GM12872 (cell line): ENCODE results near the gene ADAMTSL1.

Source experiments
- TF ChIP-seq, protein P1 (sequence below): IDR thresholded peaks from 3 replicates; pipeline ENCODE4 v1.5.1; 2011; ENCODE audit warnings: low read depth, mild to moderate bottlenecking, low read length, moderate library complexity; ENCODE audit not compliant: insufficient read depth

ADAMTSL1 gene

DNA sequence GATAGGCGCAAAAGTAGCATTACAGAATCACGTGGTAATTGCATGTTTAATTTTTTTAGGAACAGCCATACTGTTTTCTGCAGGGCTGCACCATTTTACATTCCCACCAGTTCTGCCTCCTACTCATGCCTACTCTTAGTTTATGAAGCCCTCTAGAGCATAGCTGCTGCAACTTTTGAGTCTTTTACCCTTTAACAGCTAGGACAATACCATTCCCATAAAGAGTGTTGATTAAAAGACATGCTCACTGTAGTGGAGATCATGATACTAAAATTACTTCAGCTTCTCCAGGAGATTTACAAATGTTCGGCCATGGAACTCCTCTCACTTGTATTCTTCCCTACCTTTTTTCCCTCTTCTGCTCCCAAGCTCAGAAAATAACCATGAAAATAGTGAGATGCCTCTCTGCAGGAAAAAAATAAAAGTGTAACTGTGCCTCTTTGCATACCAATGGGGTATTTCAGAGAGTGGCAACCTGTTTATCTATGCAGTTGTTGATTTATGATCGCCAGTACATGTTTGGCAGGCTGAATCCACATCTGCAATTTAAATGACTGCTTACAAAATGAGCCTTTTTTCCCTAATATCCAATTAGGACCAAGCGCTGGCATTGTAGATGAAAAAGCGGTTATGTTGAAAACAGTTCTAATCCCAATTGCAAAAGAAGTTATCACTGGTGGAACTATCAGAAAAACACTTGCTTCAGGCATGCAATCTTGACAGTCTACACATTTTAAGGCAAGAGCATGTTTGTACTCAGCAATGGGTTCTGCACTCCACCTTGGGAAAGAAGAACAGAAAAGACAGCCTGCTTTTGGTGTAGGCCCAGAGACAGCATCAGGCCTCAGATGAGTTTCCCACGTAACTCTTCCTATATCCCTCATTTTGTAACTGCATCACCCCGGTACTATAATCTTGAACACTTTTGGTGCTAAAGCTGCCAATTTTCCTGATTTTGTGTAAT, 131.1 kb downstream of the ADAMTSL1 start:
- TF ChIP-seq, protein P1, sequence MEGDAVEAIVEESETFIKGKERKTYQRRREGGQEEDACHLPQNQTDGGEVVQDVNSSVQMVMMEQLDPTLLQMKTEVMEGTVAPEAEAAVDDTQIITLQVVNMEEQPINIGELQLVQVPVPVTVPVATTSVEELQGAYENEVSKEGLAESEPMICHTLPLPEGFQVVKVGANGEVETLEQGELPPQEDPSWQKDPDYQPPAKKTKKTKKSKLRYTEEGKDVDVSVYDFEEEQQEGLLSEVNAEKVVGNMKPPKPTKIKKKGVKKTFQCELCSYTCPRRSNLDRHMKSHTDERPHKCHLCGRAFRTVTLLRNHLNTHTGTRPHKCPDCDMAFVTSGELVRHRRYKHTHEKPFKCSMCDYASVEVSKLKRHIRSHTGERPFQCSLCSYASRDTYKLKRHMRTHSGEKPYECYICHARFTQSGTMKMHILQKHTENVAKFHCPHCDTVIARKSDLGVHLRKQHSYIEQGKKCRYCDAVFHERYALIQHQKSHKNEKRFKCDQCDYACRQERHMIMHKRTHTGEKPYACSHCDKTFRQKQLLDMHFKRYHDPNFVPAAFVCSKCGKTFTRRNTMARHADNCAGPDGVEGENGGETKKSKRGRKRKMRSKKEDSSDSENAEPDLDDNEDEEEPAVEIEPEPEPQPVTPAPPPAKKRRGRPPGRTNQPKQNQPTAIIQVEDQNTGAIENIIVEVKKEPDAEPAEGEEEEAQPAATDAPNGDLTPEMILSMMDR, result no peak

DNA sequence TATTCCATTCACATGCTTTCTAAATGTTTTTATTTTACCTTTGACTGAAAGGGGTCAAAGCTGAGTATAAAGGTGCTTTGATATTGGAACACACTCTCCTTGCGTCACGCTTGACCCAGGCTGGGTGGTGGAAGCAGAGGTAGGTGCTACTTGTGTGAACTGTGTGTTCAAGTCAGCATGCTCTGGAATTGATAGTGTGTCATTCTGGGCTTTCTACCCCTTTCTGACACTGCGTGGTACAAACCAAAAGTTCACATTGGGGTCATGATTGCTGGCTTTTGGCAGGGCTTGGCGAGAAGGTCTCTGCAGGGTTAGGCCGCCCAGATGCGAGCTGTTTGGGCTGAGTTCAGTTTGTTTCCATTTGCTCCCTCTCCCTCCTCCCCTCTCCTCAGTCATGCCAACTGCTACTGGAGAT, 131.8 kb downstream of the ADAMTSL1 start:
- TF ChIP-seq, protein P1, result no peak

DNA sequence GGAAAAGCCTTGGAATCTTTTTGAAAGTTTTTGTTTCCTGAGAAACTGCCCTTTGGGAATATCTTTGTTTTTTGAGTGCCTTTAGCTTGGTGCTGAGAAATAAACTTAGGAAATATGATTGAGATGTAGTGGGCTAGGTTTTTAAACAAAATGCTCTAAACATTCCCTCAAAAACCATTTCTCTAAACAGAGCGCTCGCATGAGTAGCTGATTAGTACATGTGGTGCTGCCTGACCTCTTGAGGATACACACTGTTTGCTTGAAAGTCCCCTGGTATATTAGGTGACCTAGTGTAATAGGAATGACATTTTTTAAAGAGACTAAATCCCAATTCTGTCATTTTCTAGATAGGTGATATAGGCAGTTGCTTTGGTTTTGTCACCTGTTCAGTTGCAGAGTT, 132.3 kb downstream of the ADAMTSL1 start:
- TF ChIP-seq, protein P1, result no peak

DNA sequence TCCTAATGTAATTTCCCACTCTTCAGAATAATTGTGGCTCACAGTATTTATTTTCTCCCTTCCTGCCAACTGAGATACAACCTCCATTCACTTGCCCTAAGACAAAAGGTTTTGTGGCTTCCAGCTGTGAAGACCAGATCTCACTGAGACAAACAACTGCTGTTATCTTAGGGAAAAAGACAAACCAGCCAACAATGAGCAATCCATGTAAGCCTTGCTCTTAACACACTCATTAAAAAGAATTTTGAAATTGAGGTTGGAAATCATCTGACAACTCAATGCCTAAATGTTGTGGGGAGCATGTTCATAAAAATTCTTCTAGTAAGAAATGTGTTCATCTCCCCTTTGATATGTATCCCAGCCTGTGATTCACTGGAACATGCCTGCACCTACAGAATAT, 132.9 kb downstream of the ADAMTSL1 start:
- TF ChIP-seq, protein P1, result no peak

DNA sequence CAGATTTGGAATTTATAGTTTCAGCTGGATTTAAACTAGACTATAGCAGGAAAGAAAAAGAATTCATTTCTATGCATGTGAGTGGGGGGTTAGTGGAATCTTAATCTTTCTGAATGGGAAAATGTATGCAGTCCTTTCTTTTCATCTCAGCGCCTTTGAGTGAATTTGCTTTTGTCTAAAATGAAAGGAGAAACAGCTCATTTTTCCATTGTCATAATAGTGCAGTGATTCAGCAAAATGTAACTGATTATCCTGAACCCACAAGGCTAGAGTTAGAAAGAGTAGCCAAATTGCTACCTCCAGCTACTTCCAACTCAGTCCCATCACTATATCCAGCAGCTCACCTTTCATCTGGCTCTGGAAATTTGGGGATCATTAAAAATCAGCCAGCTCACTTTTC, 134.4 kb downstream of the ADAMTSL1 start:
- TF ChIP-seq, protein P1, result no peak

DNA sequence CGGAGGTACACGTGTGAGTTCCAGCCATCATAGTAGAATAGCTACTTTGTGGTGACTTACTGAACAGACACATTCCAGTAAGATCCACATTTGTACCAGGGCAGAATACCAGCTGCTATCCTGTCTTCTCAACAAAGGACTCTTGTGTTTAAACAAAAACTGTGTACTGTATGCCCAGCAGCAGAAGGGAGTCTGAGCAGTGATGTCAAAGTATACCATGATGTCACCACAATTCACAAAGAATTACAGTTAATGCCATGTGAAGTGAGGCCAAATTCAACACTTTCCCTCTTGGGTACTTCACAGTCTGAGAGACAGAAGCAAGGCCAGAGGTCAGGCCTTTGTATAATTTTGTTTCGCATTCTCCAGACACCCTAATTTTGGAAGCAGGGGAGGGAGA, 137.0 kb downstream of the ADAMTSL1 start:
- TF ChIP-seq, protein P1, result no peak

DNA sequence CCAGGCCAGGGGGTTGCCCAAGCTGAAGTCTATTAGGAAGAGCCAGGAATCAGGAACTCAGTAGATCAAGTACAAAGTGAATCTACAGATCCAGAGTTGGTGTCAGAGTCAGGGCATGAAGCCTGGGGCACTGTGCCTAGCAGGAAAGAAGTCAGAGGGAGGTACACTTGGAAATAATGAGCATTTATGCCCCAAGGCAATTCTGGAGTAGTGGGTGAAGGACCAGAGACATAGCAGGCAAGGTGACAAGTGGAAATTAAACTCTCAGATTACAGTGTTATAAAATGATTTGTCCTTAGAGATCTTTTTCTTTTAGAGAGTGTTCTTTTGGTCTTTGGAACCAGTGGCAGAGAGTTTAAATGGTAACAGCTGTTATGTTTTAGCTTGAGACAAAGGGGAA, 138.0 kb downstream of the ADAMTSL1 start:
- TF ChIP-seq, protein P1, result no peak
